ENCODE results near the gene PDYN. TPM values are rescaled to one million over a fixed set of nuclear protein-coding genes. Genes with fewer than 3 reads are reported as not detected.

The PDYN gene
- total RNA-seq, 2 experiments from 2014 or later: not detected

DNA sequence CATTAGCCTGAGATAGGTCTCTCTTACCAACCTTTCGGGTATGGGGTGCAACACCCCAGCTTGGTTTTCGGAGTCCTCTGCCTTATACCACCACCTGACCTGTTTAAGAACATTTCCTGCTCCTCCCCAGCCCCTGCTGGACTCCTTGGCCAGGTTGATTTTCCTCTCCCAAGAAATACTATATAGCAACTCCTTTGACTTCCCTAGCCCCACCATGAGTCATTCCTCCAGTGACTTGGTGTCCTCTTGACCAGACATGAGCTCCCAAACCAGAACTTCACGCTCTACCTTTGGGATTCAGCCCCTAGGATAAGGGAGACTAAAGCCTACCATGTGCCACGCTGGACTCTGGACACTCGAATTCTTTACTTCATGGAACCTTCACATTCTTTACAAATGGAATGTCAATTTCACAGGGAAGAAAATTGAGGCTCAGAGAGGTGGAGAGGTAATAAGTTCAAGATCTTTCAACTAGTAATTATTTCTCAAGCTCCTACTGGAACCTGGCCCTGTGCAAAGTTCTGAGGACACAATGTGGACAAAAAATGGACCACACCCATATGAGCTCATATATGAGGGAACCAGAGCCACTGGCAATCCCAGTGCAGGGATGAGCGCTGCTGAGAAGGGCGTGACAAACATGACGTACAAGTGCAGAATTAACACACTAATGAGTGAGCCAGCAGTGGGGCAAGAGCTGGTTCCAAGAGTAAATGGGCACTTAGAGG lies 50.4 kb downstream of the PDYN start:
- intact Hi-C loops (cut with micrococcal nuclease): no loop called here
- no peak overlapping the region for H3K4me3 Mint-ChIP-seq
- no peak for ATAC-seq
- peaks cover 22% of the 10 kb centered on the region for H3K27me3 Mint-ChIP-seq
- POLR2A ChIA-PET: no interaction called here
- DNase-seq: no peak
- peaks cover 3% of the 10 kb centered on the region for H3K4me1 Mint-ChIP-seq (ENCODE audit: low read depth)
- TF ChIP-seq, protein P1, sequence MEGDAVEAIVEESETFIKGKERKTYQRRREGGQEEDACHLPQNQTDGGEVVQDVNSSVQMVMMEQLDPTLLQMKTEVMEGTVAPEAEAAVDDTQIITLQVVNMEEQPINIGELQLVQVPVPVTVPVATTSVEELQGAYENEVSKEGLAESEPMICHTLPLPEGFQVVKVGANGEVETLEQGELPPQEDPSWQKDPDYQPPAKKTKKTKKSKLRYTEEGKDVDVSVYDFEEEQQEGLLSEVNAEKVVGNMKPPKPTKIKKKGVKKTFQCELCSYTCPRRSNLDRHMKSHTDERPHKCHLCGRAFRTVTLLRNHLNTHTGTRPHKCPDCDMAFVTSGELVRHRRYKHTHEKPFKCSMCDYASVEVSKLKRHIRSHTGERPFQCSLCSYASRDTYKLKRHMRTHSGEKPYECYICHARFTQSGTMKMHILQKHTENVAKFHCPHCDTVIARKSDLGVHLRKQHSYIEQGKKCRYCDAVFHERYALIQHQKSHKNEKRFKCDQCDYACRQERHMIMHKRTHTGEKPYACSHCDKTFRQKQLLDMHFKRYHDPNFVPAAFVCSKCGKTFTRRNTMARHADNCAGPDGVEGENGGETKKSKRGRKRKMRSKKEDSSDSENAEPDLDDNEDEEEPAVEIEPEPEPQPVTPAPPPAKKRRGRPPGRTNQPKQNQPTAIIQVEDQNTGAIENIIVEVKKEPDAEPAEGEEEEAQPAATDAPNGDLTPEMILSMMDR (IDR thresholded peaks at IDR 0.05): no peak
- H3K27ac Mint-ChIP-seq: no peak overlapping the region
- CTCF ChIA-PET: no interaction called here
- H3K36me3 Mint-ChIP-seq (ENCODE audit: low read depth): no peaks in the 10 kb centered on the region
- H3K9me3 Mint-ChIP-seq: no peaks in the 10 kb centered on the region

DNA sequence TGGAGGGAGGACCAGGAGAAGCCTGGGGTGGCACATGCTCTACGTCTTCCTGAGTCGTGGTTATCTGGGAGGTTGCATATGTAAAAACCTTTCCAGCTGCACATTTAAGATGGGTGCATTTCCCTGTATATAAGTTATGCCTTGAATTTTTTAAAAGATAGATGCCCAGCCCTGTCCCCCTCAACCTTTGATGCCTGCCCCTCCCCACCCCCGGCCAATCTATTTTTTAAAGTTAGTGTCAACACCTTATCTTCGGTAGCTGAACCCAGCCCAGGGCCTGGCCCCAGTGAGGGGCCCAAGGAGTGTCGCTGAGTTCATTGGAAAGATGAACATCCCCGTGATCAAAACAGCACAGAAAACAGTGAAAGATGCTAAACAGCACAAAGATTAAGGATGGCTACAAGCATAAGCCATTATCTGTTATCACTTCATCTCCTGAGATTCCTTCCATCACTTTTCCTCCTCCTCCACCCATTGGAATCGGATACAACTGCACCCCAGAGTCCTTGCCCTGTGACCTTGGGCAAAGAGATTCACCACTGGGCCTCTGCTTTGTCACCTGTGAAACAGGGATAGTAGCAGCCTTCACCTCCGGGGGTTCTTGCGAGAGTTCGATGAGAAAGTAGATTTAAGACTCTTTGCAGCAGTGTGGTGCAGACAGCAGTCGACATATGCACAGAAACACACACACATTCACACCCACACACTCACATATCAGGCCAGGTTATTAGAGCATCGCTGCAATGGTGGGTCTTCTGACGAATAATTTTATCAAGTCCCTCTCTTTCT lies 51.2 kb downstream of the PDYN start:
- ATAC-seq (no peak), DNase-seq (no peak)
- Mint-ChIP-seq H3K27me3 (peaks cover 18% of the 10 kb centered on the region), H3K36me3 (ENCODE audit: low read depth) (no peaks in the 10 kb centered on the region), H3K4me3 (no peak overlapping the region), H3K4me1 (ENCODE audit: low read depth) (peaks cover 3% of the 10 kb centered on the region), H3K27ac (no peak overlapping the region), H3K9me3 (no peaks in the 10 kb centered on the region)
- ChIA-PET CTCF (no interaction called here), POLR2A (no interaction called here)
- intact Hi-C loops (cut with micrococcal nuclease): no loop called here
- TF ChIP-seq, protein P1 (IDR thresholded peaks at IDR 0.05): no peak

DNA sequence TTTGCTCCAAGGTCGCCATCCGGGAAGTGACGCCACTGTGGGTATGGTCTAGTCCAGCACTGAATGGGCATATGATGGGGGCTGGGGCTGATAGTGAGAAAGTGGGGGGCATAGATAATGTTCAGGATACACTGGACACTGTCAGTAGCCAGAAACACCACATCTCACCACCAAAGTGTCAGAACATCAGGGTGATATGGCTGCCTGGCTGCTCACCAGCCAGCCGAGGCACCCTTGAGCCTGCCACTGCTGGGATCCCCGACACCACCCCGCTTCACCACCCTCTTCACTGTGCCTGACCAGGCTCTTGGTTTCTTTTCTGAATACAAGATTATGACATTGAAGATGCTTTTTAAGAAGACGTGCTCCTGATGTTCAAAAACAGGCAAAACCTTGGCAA lies 51.8 kb downstream of the PDYN start:
- DNase-seq (no peak), ATAC-seq (no peak)
- Mint-ChIP-seq H3K4me1 (ENCODE audit: low read depth) (peaks cover 3% of the 10 kb centered on the region), H3K27me3 (peaks cover 15% of the 10 kb centered on the region), H3K4me3 (no peak overlapping the region), H3K27ac (no peak overlapping the region), H3K36me3 (ENCODE audit: low read depth) (no peaks in the 10 kb centered on the region), H3K9me3 (no peaks in the 10 kb centered on the region)
- ChIA-PET CTCF (no interaction called here), POLR2A (no interaction called here)
- TF ChIP-seq, protein P1 (IDR thresholded peaks at IDR 0.05): no peak
- intact Hi-C loops (cut with micrococcal nuclease): no loop called here

DNA sequence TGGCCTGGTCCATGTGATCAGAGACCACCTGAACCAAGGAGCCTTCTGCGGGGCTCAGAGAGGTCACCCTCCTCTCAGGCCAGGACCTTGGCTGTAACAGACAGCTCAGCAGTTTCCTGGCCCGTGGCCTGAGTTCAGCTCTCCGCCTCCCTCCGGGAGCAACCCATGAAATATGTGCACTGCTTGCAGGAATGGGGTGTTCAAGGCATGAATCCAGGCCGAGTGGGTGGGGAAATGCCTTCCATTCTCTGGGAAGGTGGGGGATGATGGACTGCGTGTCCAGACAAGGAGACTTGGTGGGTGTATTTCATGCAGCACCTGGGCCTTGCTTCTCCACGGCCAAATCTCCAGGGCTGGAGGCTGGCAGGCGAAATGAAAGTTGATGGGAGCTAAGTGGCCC lies 52.6 kb downstream of the PDYN start:
- ATAC-seq (no peak), DNase-seq (no peak)
- no peaks in the 10 kb centered on the region for H3K9me3 Mint-ChIP-seq
- CTCF ChIA-PET: no interaction called here
- POLR2A ChIA-PET: interaction anchor here (0.7 kb wide), 1 partner anchor 37 kb away, joined by 3 read pairs; no protein-coding TSS in a partner anchor
- TF ChIP-seq, protein P1 (IDR thresholded peaks at IDR 0.05): no peak
- H3K27me3 Mint-ChIP-seq: peaks cover 13% of the 10 kb centered on the region
- no peak overlapping the region for H3K4me3 Mint-ChIP-seq
- H3K27ac Mint-ChIP-seq: no peak overlapping the region
- no peaks in the 10 kb centered on the region for H3K36me3 Mint-ChIP-seq (ENCODE audit: low read depth)
- intact Hi-C loops (cut with micrococcal nuclease): no loop called here
- H3K4me1 Mint-ChIP-seq (ENCODE audit: low read depth): no peaks in the 10 kb centered on the region

DNA sequence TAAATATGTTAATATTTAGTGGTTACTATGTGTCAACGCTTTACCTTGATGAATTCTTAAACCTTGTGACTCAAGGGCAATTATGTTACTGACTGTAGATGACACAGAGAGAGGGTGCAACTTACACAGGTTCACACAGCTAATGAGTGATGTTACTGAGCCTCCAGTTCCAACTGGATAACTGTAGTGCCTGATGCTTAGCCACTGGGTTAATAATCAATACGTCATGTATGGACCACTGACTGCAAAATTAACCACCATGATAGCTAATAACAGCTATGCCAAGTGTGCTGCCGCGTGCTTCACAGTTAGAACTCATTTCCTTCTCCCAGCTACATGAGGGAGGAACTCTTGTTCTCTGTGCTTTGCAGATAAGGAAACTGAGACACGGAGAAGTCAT lies 53.3 kb downstream of the PDYN start:
- no peak overlapping the region for H3K27ac Mint-ChIP-seq
- H3K9me3 Mint-ChIP-seq: no peaks in the 10 kb centered on the region
- H3K36me3 Mint-ChIP-seq (ENCODE audit: low read depth): no peaks in the 10 kb centered on the region
- ChIA-PET POLR2A (interaction anchor here (0.7 kb wide), 1 partner anchor 36 kb away, joined by 3 read pairs; no protein-coding TSS in a partner anchor), CTCF (no interaction called here)
- H3K4me3 Mint-ChIP-seq: no peak overlapping the region
- peaks cover 9% of the 10 kb centered on the region for H3K27me3 Mint-ChIP-seq
- ATAC-seq (no peak), DNase-seq (no peak)
- no peaks in the 10 kb centered on the region for H3K4me1 Mint-ChIP-seq (ENCODE audit: low read depth)
- TF ChIP-seq, protein P1 (IDR thresholded peaks at IDR 0.05): no peak
- intact Hi-C loops (cut with micrococcal nuclease): no loop called here
